ENCODE measurements around the gene TRPV6. TPM values are rescaled to one million over a fixed set of nuclear protein-coding genes. Genes with fewer than 3 reads are reported as not detected.

The TRPV6 gene
- polyA plus RNA-seq, 1 donor from 2014 or later, result 0.30 TPM

DNA sequence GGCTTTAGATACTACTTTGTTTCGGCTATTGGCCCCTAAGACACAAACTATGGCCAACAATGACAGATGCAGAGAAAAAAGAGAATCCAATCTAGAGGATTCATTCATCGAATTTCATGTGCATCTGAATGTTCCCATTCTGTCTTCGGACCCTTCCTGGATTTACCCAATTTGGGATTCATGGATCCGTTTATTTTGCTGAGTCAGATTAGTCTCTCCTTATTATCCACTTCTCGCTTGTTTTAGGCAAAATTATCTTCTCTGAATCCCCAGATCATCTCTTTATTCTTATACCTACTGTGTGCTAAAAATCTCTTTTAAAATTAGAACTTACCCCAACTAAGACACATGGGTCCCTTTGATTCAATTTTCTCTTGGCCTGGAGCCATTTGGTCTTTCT lies 6.5 kb downstream of the TRPV6 start:
- no peaks in the 10 kb centered on the region for H3K9me3 ChIP-seq (ENCODE audit: low read length)
- H3K27me3 ChIP-seq (ENCODE audit: insufficient read depth, low read depth, low read length), result no peaks in the 10 kb centered on the region
- TF ChIP-seq, protein P1, sequence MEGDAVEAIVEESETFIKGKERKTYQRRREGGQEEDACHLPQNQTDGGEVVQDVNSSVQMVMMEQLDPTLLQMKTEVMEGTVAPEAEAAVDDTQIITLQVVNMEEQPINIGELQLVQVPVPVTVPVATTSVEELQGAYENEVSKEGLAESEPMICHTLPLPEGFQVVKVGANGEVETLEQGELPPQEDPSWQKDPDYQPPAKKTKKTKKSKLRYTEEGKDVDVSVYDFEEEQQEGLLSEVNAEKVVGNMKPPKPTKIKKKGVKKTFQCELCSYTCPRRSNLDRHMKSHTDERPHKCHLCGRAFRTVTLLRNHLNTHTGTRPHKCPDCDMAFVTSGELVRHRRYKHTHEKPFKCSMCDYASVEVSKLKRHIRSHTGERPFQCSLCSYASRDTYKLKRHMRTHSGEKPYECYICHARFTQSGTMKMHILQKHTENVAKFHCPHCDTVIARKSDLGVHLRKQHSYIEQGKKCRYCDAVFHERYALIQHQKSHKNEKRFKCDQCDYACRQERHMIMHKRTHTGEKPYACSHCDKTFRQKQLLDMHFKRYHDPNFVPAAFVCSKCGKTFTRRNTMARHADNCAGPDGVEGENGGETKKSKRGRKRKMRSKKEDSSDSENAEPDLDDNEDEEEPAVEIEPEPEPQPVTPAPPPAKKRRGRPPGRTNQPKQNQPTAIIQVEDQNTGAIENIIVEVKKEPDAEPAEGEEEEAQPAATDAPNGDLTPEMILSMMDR (IDR thresholded peaks at IDR 0.05; ENCODE audit: poor library complexity, severe bottlenecking), result no peak
- TF ChIP-seq EZH2 (IDR thresholded peaks at IDR 0.05; ENCODE audit: borderline replicate concordance, insufficient read depth, low read length, poor library complexity, severe bottlenecking) (no peak), MXI1 (conservative IDR thresholded peaks at IDR 0.05; ENCODE audit: poor library complexity, severe bottlenecking) (no peak)
- no peak overlapping the region for H2AFZ ChIP-seq (ENCODE audit: low read depth, low read length)
- no peaks in the 10 kb centered on the region for H3K9me2 ChIP-seq (ENCODE audit: insufficient read depth, low read length)
- H3K9ac ChIP-seq (ENCODE audit: low read length), result no peak overlapping the region
- H3K79me2 ChIP-seq (replicated peaks; ENCODE audit: insufficient read depth, low read length), result no peaks in the 10 kb centered on the region
- H3K27ac ChIP-seq (ENCODE audit: low read length), result no peak overlapping the region
- H3K4me3 ChIP-seq (ENCODE audit: low read length), result no peak overlapping the region
- H3K36me3 ChIP-seq (ENCODE audit: insufficient read depth, low read length), result no peaks in the 10 kb centered on the region
- H4K20me1 ChIP-seq (ENCODE audit: insufficient read depth), result no peaks in the 10 kb centered on the region
- H3K4me2 ChIP-seq (ENCODE audit: low read length), result no peak overlapping the region
- H3F3A ChIP-seq (ENCODE audit: insufficient read depth, low read length, poor library complexity, severe bottlenecking), result no peaks in the 10 kb centered on the region

GRCh38 chr7:142878315-142878714 lies 7.2 kb downstream of the TRPV6 start:
- Histone ChIP-seq H4K20me1 (ENCODE audit: insufficient read depth) (no peaks in the 10 kb centered on the region), H3K79me2 (replicated peaks; ENCODE audit: insufficient read depth, low read length) (no peaks in the 10 kb centered on the region), H3K9ac (ENCODE audit: low read length) (no peak overlapping the region), H3F3A (ENCODE audit: insufficient read depth, low read length, poor library complexity, severe bottlenecking) (no peaks in the 10 kb centered on the region), H3K4me3 (ENCODE audit: low read length) (no peak overlapping the region), H2AFZ (ENCODE audit: low read depth, low read length) (no peak overlapping the region), H3K9me3 (ENCODE audit: low read length) (no peaks in the 10 kb centered on the region), H3K4me2 (ENCODE audit: low read length) (no peak overlapping the region), H3K27me3 (ENCODE audit: insufficient read depth, low read depth, low read length) (no peaks in the 10 kb centered on the region), H3K27ac (ENCODE audit: low read length) (no peak overlapping the region), H3K9me2 (ENCODE audit: insufficient read depth, low read length) (no peaks in the 10 kb centered on the region), H3K36me3 (ENCODE audit: insufficient read depth, low read length) (no peaks in the 10 kb centered on the region)
- TF ChIP-seq, protein P1 (IDR thresholded peaks at IDR 0.05; ENCODE audit: poor library complexity, severe bottlenecking), result no peak
- TF ChIP-seq MXI1 (conservative IDR thresholded peaks at IDR 0.05; ENCODE audit: poor library complexity, severe bottlenecking), result no peak
- TF ChIP-seq POLR2AphosphoS5 (IDR thresholded peaks at IDR 0.05), result no peak
- no peak for TF ChIP-seq SMC3 (conservative IDR thresholded peaks at IDR 0.05; ENCODE audit: poor library complexity)
- no peak for TF ChIP-seq TAF1 (IDR thresholded peaks at IDR 0.05; ENCODE audit: low read depth)
- TF ChIP-seq EZH2 (IDR thresholded peaks at IDR 0.05; ENCODE audit: borderline replicate concordance, insufficient read depth, low read length, poor library complexity, severe bottlenecking), result no peak
- TF ChIP-seq RAD21 (conservative IDR thresholded peaks at IDR 0.05), result no peak
- TF ChIP-seq EP300 (conservative IDR thresholded peaks at IDR 0.05; ENCODE audit: poor library complexity, severe bottlenecking), result no peak
- TF ChIP-seq REST (IDR thresholded peaks at IDR 0.05; ENCODE audit: borderline replicate concordance), result no peak
